Measurements from ENCODE around the gene COQ8A.
A peak's percentile ranks its signal among the peaks of the same experiment; 100 is the strongest.
"Not testable (repeated sequence)": the region's sequence is repeated elsewhere in the genome, so short reads cannot be mapped to it uniquely, and the experiment has no call there.

COQ8A gene

DNA sequence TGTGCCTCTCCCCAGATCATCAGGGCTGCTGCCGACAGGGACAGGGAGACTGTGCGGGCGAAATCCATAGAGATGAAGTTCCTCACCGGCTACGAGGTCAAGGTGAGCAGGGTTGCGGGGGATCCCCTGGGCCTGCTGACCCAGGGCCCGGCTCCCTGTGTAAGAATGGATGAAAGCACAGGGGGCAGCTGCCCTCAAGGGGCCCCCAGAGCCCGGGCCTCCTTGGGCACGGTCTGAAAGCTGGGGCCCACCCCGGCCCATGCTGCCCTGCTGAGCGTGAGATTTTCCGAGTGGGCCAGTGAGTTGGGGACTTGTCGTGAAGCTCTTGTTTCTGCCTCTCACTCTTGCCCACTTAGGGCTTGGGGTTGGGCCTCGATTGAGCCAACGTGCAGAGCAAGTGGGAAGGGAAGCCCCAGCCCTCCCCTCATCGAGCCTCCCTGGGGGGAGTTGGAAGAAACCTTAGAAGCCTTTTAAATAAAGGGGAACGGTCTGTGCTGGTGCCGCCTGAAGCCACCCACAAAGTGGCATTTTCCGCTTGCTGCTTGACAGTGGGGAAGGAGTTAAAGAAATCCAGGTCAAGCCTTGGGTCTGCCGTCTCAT is 45.2 kb downstream of the COQ8A start:
- no peak for DNase-seq (ENCODE audit: low spot score)

GRCh38 chr1:226985839-226986463 is 45.9 kb downstream of the COQ8A start:
- peak; percentile 19 for DNase-seq (ENCODE audit: low spot score)

DNA sequence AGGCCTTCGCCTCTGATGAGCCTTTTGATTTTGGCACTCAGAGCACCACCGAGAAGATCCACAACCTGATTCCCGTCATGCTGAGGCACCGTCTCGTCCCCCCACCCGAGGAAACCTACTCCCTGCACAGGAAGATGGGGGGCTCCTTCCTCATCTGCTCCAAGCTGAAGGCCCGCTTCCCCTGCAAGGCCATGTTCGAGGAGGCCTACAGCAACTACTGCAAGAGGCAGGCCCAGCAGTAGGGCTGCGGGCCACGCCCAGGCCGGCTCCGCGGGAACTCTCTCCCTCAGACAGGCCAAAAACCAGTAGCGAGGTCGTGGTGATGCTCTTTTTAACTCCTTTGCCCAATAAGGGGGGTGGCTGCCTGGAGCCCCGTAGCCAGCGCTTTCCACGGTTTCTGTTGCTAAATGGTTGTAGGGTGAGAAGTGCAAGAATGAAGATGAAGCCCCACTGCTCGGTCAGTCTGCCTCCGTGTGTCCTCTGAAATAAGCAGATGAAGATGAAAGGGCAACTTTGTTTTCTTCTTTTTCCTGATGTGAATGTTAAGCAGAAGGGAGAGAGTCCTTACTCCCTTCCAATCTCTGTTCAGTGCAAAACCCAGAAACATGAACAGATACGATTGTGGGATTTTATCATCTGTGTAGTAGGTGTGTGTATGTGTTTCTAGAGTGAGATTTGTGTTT is 46.5 kb downstream of the COQ8A start:
- DNase-seq (ENCODE audit: low spot score): no peak

- no peak for DNase-seq (ENCODE audit: low spot score)
Measured at GRCh38 chr1:226987179-226987536, 47.1 kb downstream of the COQ8A start.

GRCh38 chr1:226987623-226988333 is 47.7 kb downstream of the COQ8A start:
- no peak for DNase-seq (ENCODE audit: low spot score)

GRCh38 chr1:226988334-226988666 is 48.2 kb downstream of the COQ8A start:
- DNase-seq (ENCODE audit: low spot score): peak; percentile 37

DNA sequence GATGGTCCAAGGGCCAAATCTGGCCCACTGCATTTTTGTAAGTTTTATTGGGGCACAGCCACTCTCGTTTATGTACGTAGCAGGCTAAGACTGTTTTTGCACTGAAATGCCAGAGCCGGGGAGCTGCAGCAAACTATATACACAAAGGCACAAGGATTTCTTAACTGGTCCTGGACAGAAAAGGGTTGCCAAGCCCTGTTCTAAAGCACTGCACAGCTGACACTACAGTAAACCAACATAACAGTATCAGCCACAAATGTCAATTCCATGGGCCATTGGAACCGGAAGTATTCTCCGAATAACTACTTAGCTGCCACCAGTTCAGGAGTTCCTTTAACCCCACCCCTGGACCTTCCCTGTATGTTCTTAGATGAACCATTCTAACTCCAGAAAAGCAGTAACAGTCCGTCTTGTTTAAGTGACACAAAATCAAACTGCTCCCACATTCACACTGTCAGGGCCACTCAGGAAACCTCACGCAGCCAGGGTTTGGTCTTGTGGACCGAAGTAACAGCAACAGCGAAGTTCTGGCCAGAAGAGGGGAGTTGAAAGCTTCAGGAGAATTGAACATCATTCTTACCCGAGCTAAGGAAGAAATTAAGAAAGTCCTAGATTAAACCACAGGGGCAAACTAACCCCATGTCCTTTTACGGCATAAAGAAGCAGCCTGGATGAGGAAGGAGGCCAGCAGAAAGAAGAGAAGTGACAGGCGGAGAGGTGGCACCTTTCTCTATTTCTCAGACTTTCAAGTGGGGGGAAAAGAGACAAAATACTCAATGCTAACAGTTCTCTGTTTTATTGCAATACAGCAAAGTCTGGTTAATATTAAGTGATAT is 49.2 kb downstream of the COQ8A start:
- DNase-seq (ENCODE audit: low spot score): no peak

DNA sequence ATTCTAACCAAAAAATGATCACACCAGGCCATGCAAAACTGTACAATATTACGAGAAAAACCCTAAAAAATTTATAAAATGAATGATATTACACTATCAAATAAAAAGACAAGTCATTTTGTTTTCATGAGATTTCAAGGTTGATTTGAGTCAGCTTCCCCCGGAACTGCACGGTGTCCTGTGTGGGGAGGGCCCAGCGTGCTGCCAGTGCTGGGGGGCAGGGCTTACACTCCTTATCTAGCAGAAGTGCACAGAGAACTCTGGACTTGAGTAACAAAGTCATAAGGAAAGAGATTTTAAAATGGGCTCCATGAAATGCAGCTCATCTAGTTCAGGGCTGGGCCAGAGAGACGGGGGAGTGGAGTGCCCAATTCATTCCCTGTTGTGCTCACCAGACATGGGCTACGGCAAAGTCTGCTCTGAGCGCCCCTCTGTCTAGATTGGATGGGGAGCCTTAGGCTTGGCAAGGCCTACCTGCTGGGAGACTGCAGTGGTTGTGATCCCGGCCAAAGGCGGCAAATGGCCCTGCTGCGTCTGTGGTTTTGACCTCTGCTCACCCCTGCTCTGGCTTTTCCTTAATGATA is 50.1 kb downstream of the COQ8A start:
- no peak for DNase-seq (ENCODE audit: low spot score)

DNA sequence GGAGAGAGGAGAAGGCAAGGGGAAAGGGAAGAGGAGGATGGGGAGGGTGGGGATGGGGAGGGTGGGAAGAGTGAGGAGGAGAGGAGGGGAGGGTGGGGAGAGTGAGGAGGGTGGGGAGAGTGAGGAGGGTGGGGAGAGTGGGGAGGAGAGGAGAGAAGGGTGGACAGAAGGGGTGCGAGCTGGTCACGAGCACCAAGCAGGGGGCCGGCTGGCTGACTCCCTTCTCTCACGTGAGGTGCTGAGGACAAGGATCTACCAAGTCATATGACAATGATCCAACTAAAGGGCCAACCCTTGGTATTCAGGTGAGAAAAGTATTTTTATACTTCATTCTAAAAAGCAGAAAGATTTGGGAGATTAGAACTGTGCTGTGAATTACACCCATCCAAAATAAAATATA is 51.8 kb downstream of the COQ8A start:
- no peak for DNase-seq (ENCODE audit: low spot score)

DNA sequence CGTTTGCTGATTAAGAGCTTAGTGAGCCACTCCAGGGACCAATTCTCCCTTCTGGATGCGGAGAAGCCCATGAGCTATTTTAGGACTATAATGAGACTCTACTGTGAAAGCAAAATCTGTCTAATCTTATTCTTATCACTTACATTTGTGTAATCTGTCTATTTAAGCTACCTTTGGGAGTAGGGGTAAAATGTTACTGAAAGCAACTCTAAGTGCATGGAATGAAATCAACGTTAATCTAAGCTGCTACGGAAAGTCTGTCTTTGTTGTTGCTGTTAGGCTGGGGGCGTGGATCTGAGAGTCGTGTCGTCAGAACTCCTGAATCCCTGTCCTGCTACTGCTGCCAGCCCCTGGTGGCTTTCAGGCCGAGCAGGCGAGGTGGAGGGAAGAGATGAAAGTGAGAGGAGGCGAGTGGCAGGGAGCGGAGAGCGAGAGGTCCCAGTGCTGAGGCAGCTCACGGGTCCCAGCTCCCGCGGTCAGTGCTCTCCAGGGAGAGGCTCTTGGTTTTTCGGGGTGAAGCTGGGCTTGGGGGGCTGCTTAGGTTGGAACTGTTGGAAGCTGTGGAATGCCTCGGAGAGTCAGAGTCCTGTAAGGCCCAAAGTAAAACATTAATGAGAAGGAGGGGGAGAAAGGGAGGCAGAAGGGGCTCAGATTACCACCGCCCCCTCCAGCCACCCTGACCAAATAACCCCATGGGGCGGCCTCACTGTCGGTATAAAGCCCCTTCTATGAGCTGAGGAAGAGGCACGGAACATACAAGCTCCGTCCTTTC is 53.9 kb downstream of the COQ8A start:
- DNase-seq (ENCODE audit: low spot score): peak; percentile 25

GRCh38 chr1:226994586-226995364 is 54.7 kb downstream of the COQ8A start:
- no peak for DNase-seq (ENCODE audit: low spot score)

DNA sequence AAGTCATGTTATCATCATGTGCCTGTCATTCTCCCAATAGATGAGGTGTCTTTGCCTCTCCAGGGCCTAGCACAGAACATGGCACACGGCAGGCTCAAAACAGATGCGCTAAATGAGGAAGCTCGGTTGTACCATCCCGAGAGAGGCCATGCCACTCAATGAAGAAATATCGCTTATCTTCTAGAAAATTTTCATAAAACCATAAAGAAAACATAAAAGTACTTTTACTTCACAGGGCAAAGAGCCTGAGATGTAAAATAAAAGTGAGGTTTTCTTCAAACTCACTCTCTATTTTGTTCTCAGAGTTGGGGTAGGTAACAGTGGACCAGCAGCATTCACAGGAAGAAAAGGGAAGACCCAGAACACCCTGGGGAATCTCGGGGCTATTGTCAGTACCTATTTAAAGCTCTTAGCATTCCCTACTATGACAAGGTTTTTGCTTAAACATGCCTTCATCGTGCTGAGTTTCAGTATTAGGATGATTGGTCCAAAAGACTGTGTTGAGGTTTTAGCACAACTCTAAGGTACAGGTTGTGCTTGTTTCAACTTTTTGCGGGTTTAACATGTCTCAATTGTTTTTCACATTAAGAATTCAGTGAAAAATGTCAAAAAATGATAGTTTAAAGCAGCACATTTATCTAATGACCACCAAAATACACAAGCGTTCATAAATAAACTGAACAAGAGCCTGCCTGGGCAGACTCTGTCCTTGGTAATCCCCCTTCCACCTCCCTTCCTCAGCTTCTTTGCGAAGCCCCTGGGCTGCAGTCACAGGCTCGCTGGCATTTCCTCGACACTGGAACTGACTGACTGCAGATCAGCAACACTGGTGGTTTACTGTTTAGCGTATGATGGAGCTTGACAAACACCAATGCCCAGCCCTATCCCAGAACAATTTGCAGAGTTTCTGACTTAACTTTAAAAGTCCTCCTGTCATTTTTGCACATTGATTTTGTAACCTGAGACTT is 55.6 kb downstream of the COQ8A start:
- DNase-seq (ENCODE audit: low spot score): no peak

GRCh38 chr1:226999579-226999978 is 59.5 kb downstream of the COQ8A start:
- not testable (repeated sequence) for DNase-seq (ENCODE audit: low spot score)

DNA sequence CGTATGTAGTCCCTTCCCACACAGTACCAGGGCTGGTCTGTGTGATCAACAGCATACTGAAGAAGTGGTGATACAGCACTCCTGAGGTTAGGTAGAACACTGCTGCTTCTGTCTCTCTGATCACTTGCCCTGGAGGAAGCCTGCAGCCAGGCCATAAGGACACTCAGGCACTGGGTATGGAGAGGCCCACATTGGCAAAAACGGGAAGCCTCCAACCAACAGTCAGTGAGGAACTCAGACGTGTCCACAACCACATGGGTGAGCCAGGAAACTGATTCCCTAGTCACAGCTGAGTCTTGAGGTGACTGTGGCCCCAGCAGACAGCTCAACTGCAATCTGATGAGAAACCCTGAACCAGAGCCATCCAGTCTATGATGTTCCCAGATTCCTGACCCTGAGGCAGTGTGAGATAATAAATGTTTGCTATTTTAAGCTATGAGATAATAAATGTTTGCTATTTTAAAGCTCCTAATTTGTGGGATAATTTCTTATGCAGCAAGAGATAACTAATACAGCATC is 62.5 kb downstream of the COQ8A start:
- DNase-seq (ENCODE audit: low spot score): no peak

- DNase-seq (ENCODE audit: low spot score): no peak
Measured at GRCh38 chr1:227003165-227003564, 63.1 kb downstream of the COQ8A start.

DNA sequence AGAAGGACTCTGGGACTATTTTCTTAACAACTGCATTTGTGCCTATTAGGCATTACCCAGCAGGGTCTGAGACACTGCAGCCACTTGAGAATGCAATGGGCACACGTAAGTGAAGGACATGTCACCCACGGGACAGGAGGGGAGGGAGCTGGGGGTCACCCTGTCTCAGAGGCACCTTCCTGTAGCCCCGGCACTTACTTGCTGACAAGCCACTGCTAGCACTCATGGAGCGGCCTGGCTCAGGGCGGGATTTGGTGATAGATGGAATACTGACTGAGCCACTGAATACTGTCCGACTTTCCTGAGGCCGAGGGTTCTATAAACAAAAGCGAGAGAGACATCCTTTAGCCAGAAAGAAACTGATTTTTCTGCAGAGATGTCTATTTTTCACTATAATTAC is 64.7 kb downstream of the COQ8A start:
- no peak for DNase-seq (ENCODE audit: low spot score)

- no peak for DNase-seq (ENCODE audit: low spot score)
Measured at GRCh38 chr1:227006226-227006796, 66.2 kb downstream of the COQ8A start.

DNA sequence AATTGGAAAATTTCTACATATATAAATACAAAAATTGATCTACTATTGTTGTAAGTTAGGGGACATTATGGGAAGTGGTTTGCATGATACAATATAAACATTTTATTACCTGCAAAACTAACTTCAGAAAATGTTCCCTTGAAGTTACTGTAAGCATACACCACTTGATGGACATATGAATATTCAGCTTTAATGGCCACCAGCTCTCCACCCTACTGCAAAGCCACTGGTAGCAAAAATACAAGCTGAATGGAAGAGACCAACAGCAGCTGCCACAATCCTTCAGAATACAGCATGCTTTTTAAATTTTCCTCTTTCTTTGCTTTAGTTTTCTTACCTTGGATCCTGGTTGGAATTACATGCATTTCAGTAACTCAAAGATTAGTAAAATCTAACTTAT is 69.8 kb downstream of the COQ8A start:
- no peak for DNase-seq (ENCODE audit: low spot score)
